Stimulated activated naive CD8-positive, alpha-beta T cell treated with anti-CD3 and anti-CD28 coated beads, Interleukin-15, Interleukin-2, amounts not matched to agents 100 ng/mL and 50 ng/mL, for 24 hours (primary cell): ENCODE data around the gene NETO2.
"Not testable (repeated sequence)": the region's sequence is repeated elsewhere in the genome, so short reads cannot be mapped to it uniquely, and the experiment has no call there.

Experiments
- H3K27ac Mint-ChIP-seq: one replicate; pipeline ENCODE4 v1.8.0; 2021; ENCODE audit warnings: mild to moderate bottlenecking, mixed read lengths
- H3K27me3 Mint-ChIP-seq: one replicate; pipeline ENCODE4 v1.8.0; 2021; ENCODE audit warnings: mixed read lengths
- H3K36me3 Mint-ChIP-seq: one replicate; pipeline ENCODE4 v1.8.0; 2021; ENCODE audit warnings: low read depth, mixed read lengths
- H3K4me1 Mint-ChIP-seq: one replicate; pipeline ENCODE4 v1.8.0; 2021; ENCODE audit warnings: low read depth, mixed read lengths
- H3K4me3 Mint-ChIP-seq: one replicate; pipeline ENCODE4 v1.8.0; 2021; ENCODE audit warnings: mild to moderate bottlenecking, mixed read lengths
- H3K9me3 Mint-ChIP-seq: one replicate; pipeline ENCODE4 v1.8.0; 2021; ENCODE audit warnings: mixed read lengths

The NETO2 gene

DNA sequence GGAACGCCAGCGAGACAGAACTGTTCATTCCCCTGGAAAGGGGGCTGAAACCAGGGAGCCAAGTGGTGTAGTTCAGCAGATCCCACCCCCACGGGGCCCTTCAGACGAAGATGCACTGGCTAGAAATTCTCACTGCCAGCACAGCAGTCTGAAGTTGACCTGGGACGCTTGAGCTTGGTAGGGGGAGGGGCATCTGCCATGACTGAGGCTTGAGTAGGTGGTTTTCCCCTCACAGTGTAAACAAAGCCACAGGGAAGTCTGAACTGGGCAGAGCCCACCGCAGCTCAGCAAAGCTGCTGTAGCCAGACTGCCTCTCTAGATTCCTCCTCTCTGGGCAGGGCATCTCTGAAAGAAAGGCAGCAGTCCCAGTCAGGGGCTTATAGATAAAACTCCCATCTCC, 46.6 kb downstream of the NETO2 start:
- not testable (repeated sequence) for H3K27ac Mint-ChIP-seq, H3K36me3 Mint-ChIP-seq
- peaks cover 14% of the 10 kb centered on the region for H3K27me3 Mint-ChIP-seq

DNA sequence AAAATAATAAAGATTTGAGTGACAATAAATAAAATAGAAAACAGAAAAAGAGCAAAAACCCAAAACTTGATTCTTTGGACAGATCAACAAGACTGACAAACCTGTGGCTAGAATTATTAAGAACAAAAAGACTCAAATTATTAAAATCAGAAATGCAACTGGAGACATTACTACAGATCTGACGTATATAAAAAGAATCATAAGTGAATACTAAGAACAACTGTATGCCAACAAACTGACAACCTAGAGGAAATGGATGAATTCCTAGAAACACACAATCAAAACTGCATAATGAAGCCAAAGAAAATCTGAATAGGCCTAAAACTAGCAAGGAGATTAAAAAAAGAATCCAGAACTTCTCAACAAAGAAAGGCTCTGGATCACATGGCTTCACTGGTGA, 47.4 kb downstream of the NETO2 start:
- Mint-ChIP-seq H3K4me3 (no peak overlapping the region), H3K9me3 (no peaks in the 10 kb centered on the region), H3K36me3 (peaks cover 8% of the 10 kb centered on the region), H3K4me1 (no peaks in the 10 kb centered on the region), H3K27me3 (peaks cover 14% of the 10 kb centered on the region), H3K27ac (no peak overlapping the region)

More for the DNA sequence above, 46.6 kb downstream of the NETO2 start:
- not testable (repeated sequence) for H3K4me1 Mint-ChIP-seq, H3K4me3 Mint-ChIP-seq, H3K9me3 Mint-ChIP-seq

DNA sequence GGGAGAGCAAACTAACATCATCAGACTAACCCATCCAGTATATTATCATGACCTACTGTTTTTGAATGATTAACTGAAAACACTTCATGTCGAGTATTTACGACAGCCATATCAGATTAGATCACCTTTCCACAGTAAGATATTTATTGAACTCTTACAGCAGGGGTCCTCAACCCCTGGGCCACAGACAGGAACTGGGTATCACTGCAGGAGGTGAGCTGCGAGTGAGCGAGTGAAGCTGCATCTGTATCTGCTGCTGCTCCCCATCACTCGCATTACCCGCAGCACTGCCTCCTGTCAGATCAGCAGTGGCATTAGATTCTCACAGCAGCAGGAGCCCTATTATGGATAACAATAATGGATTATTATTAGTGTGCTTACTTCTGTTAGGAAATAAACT, 59.5 kb downstream of the NETO2 start:
- no peaks in the 10 kb centered on the region for H3K27me3 Mint-ChIP-seq
- no peak overlapping the region for H3K4me3 Mint-ChIP-seq
- H3K27ac Mint-ChIP-seq, result no peak overlapping the region
- no peaks in the 10 kb centered on the region for H3K9me3 Mint-ChIP-seq
- peaks cover 6% of the 10 kb centered on the region for H3K36me3 Mint-ChIP-seq
- no peaks in the 10 kb centered on the region for H3K4me1 Mint-ChIP-seq

DNA sequence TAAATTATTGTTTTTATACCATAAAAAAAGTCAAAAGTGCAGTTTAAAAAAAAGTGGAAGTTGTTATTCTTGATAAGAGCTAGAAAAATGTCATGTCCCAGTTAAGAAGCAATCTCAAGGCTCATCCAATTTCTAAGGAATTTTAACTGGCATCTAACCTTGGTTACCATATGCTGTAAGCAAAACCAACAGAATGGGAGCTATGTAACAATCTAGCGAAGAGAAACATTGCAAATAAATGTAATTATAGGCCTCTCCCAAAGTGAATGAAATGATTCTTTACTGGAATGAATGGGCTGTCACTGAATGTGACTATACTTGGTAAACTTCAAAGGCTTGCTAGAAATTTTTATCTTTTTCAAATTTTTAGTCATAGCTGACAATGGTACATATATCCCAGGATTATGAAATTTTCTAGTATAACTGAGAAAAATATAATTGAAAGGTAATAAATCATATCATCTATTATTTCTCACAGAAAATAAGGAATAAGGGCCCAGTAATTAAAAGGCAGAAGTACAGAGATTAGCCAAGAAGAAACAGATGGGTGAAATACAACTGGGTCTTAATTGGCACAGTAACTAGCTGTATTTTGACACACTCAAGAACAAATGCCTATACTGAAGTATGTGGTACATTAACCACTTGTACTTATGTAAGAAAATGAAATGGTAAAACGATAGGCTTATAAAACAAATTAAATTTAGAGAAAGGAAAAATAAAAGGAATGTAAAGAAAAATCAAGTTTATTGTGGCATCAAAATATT, 61.5 kb downstream of the NETO2 start:
- Mint-ChIP-seq H3K36me3 (peaks cover 6% of the 10 kb centered on the region), H3K27ac (no peak overlapping the region), H3K27me3 (no peaks in the 10 kb centered on the region), H3K9me3 (no peaks in the 10 kb centered on the region), H3K4me3 (no peak overlapping the region), H3K4me1 (no peaks in the 10 kb centered on the region)

DNA sequence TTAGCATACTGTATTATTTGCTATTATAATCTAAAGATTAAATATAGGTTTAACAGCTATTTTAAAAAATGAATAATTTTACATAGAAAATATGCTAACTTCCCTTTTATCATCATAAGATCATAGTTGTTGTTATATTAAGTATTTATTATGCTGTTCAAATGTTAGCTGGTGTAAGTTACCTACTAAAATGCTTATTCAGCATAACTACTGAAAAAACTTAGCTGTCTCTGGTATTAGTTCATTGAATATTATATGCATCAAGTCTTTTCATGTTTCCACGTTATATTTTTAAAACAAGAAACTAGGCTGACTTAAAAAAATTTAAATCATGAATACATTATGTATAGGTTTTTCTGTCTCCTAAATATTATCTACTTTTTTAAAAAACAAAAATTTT, 62.6 kb downstream of the NETO2 start:
- H3K4me3 Mint-ChIP-seq, result no peak overlapping the region
- H3K9me3 Mint-ChIP-seq, result no peaks in the 10 kb centered on the region
- H3K27me3 Mint-ChIP-seq, result no peaks in the 10 kb centered on the region
- H3K27ac Mint-ChIP-seq, result no peak overlapping the region
- peaks cover 6% of the 10 kb centered on the region for H3K36me3 Mint-ChIP-seq
- no peaks in the 10 kb centered on the region for H3K4me1 Mint-ChIP-seq

DNA sequence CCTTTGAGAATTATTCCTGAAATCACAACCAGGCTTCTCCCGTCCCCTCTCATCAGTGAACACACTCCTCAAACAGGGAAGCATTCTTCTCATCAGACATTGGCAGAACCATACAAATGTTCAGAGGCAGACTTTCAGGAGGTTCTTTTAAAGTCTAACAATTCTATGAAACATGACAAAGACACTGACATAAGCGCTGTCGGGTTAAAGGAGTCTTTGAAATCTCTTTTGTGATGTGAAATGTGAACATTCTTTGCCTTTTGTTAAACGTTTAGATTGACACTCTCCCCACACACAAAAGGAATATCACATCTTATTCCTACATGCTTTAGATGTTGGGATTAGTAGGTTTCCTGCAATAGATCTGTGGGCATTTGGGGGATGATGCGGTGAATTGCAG, 63.9 kb downstream of the NETO2 start:
- Mint-ChIP-seq H3K36me3 (peaks cover 6% of the 10 kb centered on the region), H3K27ac (no peak overlapping the region), H3K4me3 (no peak overlapping the region), H3K9me3 (no peaks in the 10 kb centered on the region), H3K4me1 (no peaks in the 10 kb centered on the region), H3K27me3 (no peaks in the 10 kb centered on the region)

DNA sequence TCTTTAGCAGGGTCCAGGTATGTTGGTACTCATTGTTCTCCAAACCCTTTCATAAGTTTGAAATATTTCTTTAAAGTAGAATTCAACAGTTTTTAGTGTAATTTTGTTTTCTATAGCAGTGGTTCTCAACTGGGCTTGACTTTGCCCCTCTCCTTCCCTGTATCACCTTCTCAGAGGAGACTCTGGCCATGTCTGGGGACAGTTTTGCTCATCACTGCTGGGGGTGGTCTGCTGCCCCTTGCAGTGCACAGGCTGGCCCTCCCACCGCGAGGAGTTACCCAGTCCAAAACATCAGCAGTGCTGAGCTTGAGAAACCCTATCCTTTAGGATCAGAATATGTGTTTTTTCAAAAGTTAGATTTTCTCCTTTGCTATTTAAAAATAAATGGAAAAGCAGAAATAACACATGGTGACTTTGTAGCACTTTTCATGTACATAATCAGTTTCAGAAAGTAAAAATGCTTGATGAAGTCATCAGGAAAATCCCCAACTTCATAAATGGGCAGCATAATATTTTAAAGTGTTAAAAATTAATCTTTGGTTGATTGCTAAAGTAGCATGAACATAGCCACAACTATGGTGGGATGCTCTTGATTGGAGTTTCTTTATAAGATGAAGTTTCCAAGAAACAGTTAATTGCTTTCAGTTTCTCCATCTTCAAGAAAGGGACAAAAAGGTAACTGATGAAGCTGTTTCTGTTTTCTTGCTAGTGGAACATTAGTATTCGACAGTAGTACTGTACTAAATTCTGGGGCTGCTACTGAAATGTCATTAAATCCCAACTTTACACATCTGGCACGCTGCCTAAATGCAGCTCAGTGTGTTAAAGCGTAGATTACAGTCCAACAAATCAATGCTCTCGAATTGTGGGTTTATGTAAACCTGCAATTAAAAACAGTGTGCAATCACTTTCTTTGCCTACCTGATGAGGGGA, 70.3 kb downstream of the NETO2 start:
- Mint-ChIP-seq H3K4me3 (no peak overlapping the region), H3K36me3 (no peaks in the 10 kb centered on the region), H3K27ac (no peak overlapping the region), H3K27me3 (peaks cover 4% of the 10 kb centered on the region), H3K9me3 (peaks cover 3% of the 10 kb centered on the region), H3K4me1 (peaks cover 17% of the 10 kb centered on the region)

DNA sequence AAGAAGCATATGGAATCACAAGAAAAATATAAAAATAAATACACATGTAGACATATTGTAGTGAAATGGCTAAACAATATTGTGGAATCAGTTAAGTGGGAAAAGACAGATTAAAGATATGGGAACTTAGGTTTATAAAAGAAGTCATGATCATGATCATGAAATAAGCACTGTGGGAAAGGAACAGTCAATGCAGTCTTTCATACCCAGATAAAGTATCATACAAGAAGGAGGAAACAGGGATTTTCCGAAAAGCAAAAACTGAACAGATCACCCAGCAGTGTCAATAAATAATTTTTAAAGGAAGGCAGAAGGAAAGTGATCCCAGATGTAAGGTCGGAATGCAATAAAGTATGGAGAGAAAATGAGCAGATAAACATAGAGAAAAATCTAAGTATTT, 71.6 kb downstream of the NETO2 start:
- Mint-ChIP-seq H3K9me3 (peaks cover 3% of the 10 kb centered on the region), H3K4me1 (peaks cover 17% of the 10 kb centered on the region), H3K36me3 (no peaks in the 10 kb centered on the region), H3K27me3 (peaks cover 4% of the 10 kb centered on the region), H3K4me3 (no peak overlapping the region), H3K27ac (no peak overlapping the region)

DNA sequence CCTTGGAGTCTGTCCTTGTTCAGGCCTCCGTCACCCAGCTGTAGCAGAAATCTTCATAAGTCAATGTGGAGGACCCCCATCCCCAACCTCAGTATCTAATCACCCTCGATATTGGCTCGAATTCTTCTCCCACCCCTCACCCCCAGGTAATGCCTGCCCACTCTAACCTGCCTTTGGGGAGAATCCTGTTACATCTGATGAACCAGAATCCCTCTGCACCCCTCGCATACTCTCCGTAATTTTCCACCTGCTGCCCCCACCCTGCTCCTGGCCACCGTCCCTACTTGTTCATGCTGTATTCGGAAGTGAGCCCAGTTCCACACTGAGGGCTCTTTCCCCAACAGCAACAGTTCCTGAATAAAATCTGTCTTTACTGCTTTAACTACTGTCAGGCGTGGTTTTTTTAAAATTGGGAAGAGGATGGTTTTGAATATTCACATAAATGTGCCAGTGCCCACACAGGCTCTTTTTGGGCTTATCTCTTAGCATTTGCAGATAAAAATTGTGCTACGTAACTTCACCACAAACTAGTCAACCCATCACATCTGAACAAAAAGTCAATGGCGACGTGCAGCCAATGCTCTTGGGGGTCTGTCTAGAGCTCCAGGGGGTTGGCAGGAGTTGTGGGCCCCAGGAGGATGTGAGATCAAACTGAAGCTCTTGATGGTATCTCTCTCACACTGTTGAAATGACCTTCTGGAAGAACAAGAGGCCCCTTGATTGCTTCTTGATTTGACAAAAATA, 73.7 kb downstream of the NETO2 start:
- Mint-ChIP-seq H3K9me3 (peaks cover 3% of the 10 kb centered on the region), H3K4me3 (no peak overlapping the region), H3K27me3 (peaks cover 4% of the 10 kb centered on the region), H3K27ac (no peak overlapping the region), H3K4me1 (peaks cover 17% of the 10 kb centered on the region), H3K36me3 (no peaks in the 10 kb centered on the region)

DNA sequence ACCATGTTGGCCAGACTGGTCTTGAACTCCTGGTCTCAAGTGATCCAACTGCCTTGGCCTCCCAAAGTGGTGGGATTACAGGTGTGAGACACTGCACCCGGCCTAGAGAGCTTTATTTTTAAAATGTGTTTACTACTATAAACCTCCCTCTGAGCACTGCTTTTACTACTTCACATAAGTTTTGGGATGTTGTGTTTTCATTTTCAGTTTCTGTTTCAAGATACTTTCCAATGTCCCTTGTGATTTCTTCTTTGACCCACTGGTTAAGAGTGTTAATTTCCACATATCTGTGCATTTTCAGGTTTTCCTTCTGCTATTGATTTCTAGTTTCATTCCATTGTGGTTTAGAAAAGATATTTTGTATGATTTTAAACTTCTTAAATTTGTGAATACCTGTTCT, 74.4 kb downstream of the NETO2 start:
- Mint-ChIP-seq H3K4me1 (peaks cover 17% of the 10 kb centered on the region), H3K27ac (no peak overlapping the region), H3K27me3 (peaks cover 4% of the 10 kb centered on the region), H3K36me3 (no peaks in the 10 kb centered on the region), H3K4me3 (no peak overlapping the region), H3K9me3 (peaks cover 3% of the 10 kb centered on the region)

DNA sequence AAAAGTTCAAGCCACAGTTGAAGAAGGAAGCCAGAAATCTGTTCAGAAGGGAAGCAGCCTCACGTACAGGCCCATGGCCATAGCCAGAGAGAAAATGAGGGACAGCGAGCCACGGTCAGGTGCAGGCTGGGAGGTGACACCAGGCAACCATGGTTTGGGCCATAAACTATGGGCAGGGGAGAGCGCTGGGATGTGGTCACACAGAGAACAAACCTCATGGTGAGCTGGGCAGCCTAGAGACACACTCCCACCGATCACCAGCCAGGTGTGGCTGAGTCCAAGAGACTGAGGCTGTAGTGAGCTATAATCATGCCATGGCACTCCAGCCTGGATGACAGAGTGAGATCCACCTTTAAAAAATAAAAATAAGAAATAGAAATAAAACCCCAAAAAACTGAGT, 76.5 kb downstream of the NETO2 start:
- Mint-ChIP-seq H3K36me3 (no peaks in the 10 kb centered on the region), H3K27me3 (no peaks in the 10 kb centered on the region), H3K27ac (no peak overlapping the region), H3K4me3 (no peak overlapping the region), H3K9me3 (peaks cover 2% of the 10 kb centered on the region), H3K4me1 (peaks cover 6% of the 10 kb centered on the region)

DNA sequence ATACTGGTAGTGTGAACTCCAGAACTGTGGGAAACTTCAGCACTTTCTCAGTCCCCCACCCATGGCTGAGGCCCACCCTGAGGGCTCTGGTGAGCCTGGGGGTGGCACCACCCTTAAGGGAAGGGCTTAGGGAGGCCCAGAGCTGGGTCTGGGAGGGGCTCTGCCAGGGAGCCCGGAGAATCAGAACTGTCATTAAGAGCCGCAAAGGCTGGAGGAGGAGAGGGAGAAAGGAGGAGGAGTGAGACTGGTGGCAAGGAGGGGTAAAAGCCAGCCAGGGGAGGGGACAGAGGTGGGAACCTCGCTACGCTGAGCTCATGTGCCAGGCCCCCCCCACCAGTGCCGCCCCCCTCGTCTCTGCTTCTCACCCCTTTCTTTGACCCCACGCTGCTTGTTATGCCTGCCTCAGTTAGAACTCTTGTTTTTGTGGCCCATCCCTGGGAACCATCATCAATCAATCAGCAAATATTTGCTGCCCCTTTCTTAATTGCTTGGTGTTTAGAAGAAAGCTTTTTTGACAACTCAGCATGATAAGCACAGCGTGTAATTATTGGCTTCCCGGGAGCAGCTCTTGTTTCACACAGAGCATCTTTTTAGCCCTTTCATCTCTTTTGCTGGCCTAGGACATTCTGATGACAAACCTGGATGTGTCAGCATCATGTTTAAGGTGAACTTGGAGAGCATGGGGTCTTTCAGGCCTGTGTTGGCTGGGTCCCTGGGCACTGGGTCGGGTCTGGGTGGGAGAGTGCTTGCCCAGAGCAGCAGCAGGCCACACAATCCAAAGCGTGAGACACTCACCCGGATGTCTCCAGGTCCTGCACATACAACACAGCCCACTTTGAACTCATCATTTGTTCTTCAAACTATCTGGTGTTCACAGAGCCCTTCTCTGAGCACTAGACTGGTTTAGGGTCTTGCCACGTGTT, 77.7 kb downstream of the NETO2 start:
- Mint-ChIP-seq H3K9me3 (no peaks in the 10 kb centered on the region), H3K36me3 (no peaks in the 10 kb centered on the region), H3K27me3 (no peaks in the 10 kb centered on the region), H3K27ac (no peak overlapping the region), H3K4me1 (peaks cover 6% of the 10 kb centered on the region), H3K4me3 (no peak overlapping the region)

DNA sequence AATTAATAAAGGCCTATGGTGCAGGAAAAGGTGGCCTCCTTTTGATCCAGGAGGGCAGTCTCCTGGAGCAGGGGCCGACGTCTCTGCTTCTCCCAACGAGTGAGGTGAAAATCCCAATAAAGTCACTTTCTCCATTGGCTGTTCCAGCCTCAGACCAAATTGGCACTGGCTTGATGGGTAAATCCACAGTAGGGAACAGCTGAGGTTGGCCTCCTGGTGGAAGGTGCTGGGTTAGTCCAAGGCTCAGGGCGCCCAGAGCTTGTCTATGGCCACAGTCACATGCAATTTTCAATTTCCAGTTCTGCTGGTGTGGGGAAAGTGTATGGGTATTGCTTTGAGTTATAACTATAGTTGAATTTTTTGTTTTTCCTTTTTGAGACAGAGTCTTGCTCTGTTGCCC, 79.0 kb downstream of the NETO2 start:
- H3K9me3 Mint-ChIP-seq, result no peaks in the 10 kb centered on the region
- no peaks in the 10 kb centered on the region for H3K36me3 Mint-ChIP-seq
- H3K4me1 Mint-ChIP-seq, result peaks cover 6% of the 10 kb centered on the region
- H3K4me3 Mint-ChIP-seq, result no peak overlapping the region
- H3K27ac Mint-ChIP-seq, result no peak overlapping the region
- no peaks in the 10 kb centered on the region for H3K27me3 Mint-ChIP-seq

DNA sequence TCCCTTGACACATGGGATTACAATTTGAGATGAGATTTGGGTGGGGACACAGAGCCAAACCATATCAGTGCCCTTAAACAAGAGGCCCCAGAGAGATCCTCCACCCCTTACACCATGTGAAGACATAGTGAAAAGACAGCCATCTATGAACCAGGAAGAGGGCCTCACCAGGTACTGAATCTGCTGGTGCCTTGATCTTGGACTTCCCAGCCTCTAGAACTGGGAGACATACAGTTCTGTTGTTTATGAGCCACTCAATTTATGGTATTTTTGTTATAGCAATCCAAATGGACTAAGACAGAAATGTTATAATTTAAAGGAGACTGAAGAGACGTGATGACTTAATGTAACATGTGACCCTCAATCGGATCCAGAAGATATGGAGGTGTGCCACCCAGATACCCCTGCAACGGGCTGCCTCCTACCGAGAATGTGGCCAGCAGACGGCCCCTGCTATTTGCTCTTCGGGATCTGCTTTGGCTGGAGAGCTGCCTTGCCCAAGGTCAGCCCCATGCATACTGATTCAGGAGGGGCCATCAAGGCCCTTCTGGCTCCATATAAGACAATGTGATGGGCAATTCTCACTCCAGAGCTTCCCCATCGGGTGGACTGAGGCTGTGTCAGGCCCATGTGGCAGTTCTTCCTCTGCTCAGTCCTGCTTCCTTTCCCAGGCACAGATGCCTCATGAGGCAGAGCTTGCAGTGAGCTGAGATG, 80.6 kb downstream of the NETO2 start:
- H3K27me3 Mint-ChIP-seq, result no peaks in the 10 kb centered on the region
- no peak overlapping the region for H3K27ac Mint-ChIP-seq
- H3K36me3 Mint-ChIP-seq, result no peaks in the 10 kb centered on the region
- no peak overlapping the region for H3K4me3 Mint-ChIP-seq
- H3K9me3 Mint-ChIP-seq, result no peaks in the 10 kb centered on the region
- no peaks in the 10 kb centered on the region for H3K4me1 Mint-ChIP-seq
